HL-60/S4 (cell line): ENCODE measurements around the gene SEPTIN14.
"Not testable (repeated sequence)": the region's sequence is repeated elsewhere in the genome, so short reads cannot be mapped to it uniquely, and the experiment has no call there.

ENCODE experiments used
- in situ Hi-C: fragments of 300-500 bp; cut with MboI; formaldehyde crosslinking; loops from 2 replicates; pipeline ENCODE4 v1.14.3; 2022; ENCODE audit warnings: low sequenced_read_pairs

Gene SEPTIN14

DNA sequence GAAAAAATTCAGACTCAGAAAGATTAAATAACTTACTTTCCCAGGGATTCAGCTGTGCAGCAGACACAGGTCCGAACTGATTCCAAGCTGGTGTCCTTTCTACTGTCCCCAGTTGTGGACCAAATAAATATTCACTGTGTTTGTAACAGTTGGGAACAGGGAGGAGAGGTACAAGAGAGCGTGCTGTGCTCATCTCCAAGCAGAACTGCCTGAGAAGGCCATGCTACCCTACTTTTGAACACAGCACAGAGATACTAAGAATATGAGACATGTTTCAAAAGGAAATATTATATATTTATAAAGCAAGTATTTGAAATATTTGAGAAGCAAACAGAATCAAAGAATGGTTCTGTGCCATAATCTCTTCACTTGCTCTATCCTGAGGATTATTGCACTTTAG lies at the start of gene SEPTIN14:
Gene SEPTIN14, minus strand, starts transcription at position 101 of the 400 bp plus-strand sequence. CDS start 756 bp downstream, outside the sequence.
- in situ Hi-C loops: not testable (repeated sequence)

DNA sequence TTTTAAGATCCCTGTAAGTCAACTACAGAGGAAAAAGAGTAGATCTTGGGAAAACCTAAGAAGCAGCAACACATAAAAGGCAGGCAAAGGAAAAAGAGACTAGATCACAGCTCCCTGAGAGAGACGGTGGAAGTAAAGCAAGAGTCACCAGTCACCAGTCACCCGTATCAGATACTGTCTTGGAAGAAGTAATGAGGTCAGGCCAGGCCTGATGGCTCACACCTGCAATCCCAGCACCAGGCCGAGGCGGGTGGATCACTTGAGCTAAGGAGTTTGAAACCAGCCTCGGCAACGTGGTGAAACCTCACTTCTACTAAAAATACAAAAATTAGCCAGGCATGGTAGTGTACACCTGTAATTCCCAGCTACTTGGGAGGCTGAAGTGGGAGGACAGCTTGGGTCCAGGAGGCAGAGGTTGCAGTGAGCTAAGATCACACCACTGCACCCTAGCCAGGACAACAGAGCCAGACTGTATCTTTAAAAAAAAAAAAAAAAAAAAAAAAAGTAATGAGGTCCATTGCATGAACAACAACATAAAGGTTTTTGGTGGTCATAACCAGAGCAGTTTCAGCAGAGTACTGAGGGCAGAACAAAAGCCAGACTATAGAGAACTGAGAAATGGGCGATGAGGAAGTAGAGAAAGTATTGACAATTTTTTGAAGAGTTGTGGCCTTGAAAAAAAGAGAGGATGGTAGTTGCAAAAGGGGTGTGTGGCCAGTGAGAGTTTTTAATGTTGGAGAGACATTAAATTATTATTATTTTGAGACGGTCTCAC lies 41.6 kb upstream of the SEPTIN14 start:
- in situ Hi-C loops: no loop called here

DNA sequence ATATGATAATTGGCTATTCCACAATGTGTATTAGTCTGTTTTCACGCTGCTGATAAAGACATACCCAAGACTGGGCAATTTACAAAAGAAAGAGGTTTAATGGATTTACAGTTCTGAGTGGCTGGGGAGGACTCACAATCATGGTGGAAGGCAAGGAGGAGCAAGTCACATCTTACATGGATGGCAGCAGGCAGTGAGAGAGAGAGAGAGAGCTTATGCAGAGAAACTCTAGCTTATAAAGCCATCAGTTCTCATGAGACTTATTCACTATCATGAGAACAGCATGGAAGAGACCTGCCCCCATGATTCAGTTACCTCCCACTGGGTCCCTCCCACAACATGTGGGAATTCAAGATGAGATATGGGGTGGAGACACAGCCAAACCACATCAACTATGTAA lies 38.5 kb upstream of the SEPTIN14 start:
- in situ Hi-C loops: not testable (repeated sequence)

DNA sequence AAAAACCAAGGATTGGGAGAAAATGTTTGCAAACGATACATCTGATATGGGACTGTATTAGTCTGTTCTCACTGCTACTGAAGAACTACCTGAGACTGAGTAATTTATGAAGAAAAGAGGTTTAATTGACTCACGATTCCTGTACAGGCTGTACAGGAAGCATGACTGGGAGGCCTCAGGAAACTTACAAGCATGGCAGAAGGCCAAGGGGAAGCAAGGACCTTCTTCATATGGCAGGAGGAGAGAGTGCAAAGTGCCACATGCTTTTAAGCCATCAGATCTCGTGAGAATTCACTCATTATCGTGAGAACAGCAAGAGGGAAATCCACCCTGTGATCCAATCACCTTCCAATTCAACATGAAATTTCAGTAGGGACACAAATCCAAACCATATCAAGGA lies 35.7 kb upstream of the SEPTIN14 start:
- in situ Hi-C loops: no loop called here

DNA sequence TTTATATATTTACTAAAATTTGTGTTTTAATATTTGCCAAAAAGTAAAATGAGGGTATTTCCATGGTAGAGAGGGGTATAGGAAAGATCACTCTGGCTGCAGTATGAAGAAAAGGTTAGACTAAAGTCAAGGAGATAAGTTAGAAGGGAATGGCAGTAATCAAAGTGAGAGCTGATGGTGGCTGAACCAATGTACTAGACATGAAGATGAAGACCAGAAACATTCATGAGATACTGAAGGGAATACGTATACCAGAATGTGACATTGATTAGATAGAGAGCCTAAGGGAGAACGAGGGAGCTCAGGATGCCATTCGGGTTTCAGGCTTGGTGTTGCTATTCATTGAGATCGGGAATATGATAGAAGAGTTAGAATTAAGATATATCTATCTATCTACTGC lies 32.5 kb upstream of the SEPTIN14 start:
- in situ Hi-C loops: no loop called here

DNA sequence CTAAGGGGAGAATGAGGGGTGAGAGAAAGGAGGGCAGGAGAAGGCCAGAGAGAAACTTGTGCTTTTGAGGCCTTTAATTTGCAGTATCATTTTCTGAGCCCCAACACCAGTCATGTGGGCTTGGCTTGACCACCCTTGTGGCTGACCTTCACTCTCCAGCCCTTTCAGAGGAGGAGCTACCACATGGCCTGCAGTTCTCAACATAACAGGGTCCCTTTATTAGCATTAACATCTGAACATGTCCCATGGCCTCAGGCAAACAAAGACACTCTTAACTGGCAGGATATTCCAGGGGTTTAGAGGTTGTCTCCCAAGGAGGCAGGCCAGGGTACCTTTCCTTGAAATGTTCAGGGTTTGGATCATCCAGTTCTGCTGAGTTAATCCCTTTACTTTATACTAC lies 31.4 kb upstream of the SEPTIN14 start:
- in situ Hi-C loops: no loop called here

DNA sequence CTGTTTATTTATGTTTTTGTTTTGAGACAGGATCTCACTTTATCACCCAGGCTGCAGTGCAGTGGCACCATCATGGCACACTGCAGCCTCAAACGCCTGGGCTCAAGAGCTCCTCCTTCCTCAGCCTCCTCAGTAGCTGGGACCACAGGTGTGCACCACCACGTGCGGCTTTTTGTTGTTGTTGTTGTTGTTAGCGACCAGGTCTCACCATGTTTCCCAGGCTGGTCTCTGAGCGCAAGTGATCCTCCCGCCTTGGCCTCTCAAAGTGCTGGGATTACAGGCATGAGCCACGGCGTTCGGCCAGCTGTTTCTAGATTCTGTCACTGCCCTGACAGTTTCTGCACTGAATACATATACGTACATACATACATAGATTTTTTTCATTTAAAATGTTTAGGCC lies 25.8 kb upstream of the SEPTIN14 start:
- in situ Hi-C loops: not testable (repeated sequence)

DNA sequence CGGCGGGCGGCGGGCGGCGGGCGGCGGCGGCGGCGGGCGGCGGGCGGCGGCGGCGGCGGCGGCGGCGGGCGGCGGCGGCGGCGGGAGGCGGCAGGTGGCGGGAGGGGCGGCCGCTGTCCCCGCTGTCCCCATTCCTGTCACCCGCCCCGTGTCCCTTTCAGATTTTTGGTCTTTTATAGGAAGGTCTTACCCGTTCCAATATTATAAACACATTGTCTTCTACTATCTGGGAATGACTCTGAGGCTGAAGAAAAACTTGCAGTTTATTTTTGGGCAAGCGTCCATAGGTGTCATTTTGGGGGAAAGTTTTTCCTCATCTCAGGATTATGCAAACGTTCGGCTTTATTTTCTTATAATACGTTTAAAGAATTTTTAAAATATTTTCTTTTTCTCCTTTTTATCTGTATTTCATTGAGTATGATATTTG lies 25.3 kb upstream of the SEPTIN14 start:
- in situ Hi-C loops: no loop called here

DNA sequence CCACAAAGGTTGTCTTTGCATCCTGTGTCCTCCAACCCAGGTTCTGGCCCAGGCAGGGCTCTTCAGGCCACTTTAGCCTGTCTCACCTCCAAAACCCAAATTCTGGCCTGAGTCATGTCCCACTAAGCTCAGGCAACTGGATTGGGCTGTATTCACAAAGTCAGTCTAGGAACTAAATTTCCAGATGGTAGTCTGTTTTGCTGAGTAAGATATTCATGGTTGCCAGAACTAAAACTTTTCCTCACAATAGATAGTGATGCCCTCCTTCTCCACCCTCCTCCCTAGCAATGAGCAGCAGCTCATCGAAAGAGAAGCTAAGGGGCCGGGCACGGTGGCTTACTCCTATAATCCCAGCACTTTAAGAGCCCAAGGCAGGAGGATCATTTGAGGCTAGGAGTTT lies 21.8 kb upstream of the SEPTIN14 start:
- in situ Hi-C loops: no loop called here

DNA sequence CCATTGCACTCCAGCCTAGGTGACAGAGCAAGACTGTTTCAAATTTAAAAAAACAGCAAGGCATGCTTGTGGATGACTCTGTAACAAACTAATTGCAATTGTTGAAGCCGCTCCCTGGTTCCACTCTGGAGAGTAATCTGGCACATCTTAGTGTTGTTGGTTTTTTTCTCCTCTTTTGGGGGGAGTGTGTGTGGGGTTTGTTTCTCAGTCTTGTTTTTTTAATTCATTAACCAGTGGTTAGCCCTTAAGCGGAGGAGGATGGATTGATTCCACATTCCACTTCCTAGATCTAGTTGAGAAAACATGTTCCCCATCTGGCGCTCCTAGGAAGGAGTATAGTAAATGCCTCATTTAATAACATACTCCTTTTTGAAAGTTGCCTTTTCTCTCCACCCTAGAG lies 16.1 kb upstream of the SEPTIN14 start:
- in situ Hi-C loops: no loop called here

DNA sequence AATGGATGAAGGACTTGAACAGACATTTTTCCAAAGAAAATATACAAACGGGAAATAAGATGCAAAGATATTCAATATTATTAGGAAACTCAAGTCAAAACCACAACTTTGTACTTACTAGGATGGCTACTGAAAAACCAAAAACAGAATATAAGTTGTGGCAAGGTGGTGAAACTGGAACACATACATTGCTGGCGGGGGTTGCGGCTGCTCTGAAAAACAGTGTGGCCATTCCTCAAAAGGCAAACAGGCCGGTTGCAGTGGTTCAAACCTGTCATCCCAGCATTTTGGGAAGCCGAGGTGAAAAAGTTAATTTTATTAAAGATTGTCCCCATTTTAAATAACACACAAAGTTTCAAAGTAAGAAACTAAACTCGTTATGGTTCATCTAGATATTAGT lies 14.8 kb upstream of the SEPTIN14 start:
- in situ Hi-C loops: no loop called here

DNA sequence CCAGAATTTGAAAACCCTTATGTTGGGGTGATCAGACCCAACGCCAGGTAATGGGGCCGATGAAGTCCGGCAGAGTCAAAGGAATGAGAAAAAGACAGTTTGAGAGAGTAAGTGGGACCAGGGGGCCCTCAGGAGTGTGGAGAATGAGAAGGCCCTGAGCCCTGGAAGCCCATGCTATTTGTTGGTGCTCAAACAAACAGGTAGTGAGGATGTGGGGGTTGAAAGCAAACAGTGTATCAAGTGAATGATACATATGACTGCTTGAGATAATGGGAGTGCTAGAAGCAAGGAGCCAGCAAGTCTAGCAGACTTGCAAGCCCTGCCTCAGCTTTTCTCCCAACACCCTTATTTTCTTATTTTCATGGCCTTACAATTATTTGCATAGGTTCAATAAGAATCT lies 11.2 kb upstream of the SEPTIN14 start:
- in situ Hi-C loops: no loop called here

DNA sequence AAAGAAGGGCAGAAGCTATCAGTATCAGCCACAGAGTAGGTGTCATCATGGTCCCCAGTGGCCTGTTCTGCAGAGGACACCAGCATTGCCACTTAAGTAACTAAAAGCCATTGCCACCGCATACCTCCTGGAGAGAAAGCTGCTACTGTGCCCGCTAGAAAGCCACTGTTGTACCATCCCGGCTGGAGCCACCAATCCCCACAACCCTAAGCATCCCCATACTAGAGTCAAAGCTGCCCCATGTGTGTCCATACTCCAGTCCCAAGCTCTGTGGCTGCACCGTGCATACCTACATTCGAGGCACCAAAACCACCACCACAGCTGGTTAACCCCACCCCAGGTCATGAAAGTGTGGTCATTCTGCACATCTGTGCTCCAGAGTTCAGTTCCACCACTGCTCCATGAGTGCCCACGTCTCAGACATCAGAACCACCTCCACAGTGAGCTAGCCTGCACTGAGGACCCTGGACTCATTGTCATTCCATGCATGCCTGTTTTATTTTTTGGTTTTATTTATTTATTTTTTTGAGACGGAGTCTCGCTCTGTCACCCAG lies 9.5 kb upstream of the SEPTIN14 start:
- in situ Hi-C loops: no loop called here

DNA sequence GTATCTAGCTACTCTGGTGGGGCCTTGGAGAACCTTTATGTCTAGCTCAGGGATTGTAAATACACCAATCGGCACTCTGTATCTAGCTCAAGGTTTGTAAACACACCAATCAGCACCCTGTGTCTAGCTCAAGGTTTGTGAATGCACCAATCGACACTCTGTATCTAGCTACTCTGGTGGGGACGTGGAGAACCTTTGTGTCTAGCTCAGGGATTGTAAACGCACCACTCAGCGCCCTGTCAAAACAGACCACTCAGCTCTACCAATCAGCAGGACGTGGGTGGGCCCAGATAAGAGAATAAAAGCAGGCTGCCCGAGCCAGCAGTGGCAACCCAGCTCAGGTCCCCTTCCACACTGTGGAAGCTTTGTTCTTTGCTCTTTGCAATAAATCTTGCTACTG lies 6.4 kb upstream of the SEPTIN14 start:
- in situ Hi-C loops: not testable (repeated sequence)

DNA sequence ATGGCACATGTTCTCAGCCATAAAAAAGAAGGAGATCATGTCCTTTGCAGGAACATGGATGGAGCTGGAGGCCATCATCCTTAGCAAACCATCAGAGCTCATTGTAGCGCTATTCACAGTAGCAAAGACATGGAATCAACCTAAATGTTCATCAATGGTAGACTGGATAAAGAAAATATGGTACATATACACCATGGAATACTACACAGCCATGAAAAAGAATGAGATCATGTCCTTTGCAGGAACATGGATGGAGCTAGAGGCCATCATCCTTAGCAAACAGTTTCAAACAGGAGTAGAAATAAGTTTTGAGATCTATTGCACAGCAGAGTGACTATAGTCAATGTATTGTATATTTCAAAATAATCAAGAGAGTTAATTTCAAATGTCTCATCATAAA lies 17.4 kb downstream of the SEPTIN14 start:
- in situ Hi-C loops: not testable (repeated sequence)

DNA sequence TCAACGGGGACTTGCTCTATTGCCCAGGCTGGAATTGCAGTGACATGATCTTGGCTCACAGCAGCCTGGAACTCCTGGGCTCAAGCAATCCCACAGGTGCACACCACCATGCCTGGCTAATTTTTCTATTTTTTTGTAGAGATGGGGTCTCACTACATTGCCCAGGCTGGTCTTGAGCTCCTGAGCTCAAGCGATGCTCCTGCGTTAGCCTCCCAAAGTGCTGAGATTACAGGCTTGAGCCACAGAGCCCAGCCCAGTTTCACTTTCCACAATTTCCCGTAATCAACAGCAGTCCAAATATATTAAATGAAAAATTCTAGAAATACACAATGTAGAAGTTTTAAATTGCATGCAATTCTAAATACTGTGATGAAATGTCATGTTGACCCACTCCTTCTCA lies 24.0 kb downstream of the SEPTIN14 start:
- in situ Hi-C loops: no loop called here

DNA sequence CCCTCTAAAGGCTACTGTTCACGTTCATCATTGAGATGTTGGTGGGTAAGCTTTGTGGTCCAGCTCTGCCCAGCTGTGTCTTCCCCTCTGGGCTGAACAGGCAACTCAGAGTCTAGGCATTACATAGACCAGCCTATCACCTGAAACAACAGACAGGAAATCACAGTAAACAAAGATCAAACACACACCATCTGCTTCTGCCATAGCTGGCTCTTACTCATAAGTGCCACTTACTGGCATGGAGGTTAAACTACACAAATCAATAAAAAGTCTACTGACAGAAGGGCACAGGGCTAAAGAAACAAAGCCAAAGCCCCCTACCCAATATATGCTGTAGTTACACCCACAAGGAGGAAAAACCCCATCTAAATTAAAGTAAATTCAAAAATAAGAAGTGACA lies 35.0 kb downstream of the SEPTIN14 start:
- in situ Hi-C loops: no loop called here

DNA sequence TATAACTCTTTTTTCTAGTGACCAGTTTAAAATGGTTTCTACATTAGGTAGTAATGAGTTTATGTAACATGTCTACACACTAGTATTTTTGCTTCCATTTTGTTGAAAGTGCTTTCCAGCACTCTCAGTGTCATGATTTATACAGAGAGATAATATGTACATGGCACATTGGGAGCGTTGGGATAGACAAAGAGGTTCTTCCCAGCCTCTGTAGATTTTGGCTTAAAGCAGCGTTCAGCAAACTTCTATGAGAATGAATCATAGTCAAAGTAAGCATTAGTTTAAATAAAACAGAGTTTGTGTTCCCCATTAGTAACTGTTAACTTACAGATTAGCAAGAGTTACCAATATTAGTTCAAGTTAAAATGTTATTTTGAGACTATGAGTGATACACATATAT lies 43.9 kb downstream of the SEPTIN14 start:
- in situ Hi-C loops: no loop called here

DNA sequence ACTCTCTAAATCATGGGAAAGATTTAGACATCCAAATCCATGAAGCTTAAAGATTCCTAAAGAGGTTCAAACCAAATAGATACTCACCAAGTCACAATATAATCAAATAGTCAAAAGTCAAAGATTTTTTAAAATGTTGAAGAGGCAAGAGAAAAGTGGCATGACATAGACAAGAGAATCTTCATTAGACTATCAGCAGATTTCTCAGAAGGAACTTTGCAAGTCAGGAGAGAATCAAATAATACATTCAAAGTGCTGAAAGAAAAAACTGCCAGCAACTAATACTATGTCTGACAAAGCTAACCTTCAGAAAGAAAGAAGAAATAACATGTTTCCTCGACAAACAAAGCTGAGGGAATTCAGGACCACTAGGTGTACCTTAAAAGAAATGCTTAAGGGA lies 65.3 kb downstream of the SEPTIN14 start:
- in situ Hi-C loops: not testable (repeated sequence)

DNA sequence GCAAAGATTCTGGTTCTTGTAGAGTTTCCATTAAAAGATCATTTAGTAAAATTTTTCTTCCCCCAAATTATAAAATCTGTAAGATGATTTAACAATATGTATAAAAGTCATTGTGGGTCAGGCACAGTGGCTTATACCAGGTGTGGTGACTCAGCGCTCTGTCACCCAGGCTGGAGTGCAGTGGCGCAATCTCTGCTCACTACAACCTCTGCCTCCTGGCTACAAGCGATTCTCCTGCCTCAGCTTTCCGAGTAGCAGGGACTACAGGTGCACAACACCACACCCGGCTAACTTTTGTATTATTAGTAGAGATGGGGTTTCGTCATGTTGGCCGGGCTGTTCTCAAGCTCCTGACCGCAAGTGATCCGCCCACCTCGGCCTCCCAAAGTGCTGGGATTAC lies 68.0 kb downstream of the SEPTIN14 start:
- in situ Hi-C loops: no loop called here

DNA sequence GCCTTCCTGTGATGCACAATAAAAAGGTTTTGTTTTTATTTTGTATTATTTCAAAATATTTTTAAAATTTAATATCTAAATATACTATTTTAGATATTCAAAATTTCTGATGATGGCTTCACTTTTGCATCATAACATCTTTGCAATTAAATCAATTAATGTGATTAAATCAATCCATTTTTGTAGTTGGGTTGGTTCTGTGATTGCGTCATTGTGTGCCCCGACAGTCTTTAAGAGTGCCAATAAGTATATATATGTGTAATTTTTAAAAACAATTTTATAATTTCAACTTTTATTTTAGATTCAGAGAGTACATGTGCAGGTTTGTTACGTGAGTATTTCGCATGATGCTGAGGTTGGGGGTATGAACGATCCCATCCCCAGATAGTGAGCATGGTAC lies 70.5 kb downstream of the SEPTIN14 start:
- in situ Hi-C loops: no loop called here

DNA sequence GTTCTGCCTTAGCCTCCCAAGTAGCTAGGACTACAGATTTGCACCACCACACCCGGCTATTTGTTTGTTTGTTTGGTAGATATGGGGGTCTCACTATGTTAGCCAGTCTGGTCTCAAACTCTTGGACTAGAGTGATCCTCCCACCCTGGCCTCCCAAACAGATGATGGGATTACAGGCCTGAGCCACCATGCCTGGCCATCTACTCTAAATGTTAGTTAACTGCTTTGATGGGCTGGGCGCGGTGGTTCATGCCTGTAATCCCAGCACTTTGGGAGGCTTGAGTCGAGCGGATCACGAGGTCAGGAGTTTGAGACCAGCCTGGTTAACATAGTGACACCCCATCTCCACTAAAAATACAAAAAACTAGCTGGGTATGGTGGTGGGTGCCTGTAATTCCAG lies 74.8 kb downstream of the SEPTIN14 start:
- in situ Hi-C loops: no loop called here

DNA sequence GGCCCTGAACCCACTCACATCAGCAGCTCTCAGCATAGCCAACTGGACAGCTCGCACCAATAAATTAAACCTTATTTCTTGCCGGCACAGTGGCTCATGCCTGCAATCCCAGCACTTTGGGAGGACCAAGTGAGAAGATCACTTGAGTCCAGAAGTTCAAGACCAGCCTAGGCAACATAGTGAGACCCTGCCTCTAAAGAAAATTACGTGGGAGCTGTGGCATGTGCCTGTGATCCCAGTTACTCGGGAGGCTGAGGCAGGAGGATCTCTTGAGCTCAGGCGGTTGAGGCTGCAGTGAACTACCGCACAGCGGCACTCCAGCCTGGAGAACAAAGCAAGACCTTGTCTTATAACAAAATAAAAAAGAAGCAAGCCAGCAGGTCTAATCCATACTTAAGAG lies 75.7 kb downstream of the SEPTIN14 start:
- in situ Hi-C loops: no loop called here
